BJ (cell line): ENCODE data around the gene RUFY3. TPM values are rescaled to one million over a fixed set of nuclear protein-coding genes. Genes with fewer than 3 reads are reported as not detected.
A peak's percentile ranks its signal among the peaks of the same experiment; 100 is the strongest.
"Not testable (repeated sequence)": the region's sequence is repeated elsewhere in the genome, so short reads cannot be mapped to it uniquely, and the experiment has no call there.

Experiments used
- CTCF ChIA-PET: fragments of 350-600 bp; formaldehyde crosslinking; extraction: SDS; loops from one replicate; lab custom pipeline; 2021; ENCODE audit warnings: antibody characterized with exemption, inconsistent platforms; lab: Yijun Ruan, JAX
- POLR2A ChIA-PET: fragments of 300-600 bp; sonication (Branson Sonifier 250); formaldehyde crosslinking; extraction: SDS; loops from one replicate; lab custom pipeline; 2021; ENCODE audit warnings: antibody characterized with exemption; lab: Charles Lee
- DNase-seq: peaks from one replicate; pipeline ENCODE4 v3.0.0-alpha.2; 2011; ENCODE audit warnings: low read depth
- H3K27me3 ChIP-seq: 2 replicates; pipeline ENCODE4 v1.6.0; 2011; ENCODE audit warnings: low read length; ENCODE audit not compliant: control insufficient read depth, insufficient read depth
- H3K36me3 ChIP-seq: 2 replicates; pipeline ENCODE4 v1.5.1; 2011; ENCODE audit warnings: low read length; ENCODE audit not compliant: control insufficient read depth, insufficient read depth
- H3K4me3 ChIP-seq: 2 replicates; pipeline ENCODE4 v1.5.1; 2011; ENCODE audit warnings: low read depth, mild to moderate bottlenecking, control low read depth, low read length
- CTCF ChIP-seq: IDR thresholded peaks from 2 replicates; pipeline ENCODE4 v1.5.1; 2011; ENCODE audit warnings: low read depth, mild to moderate bottlenecking, control low read depth, inconsistent platforms, low read length, moderate library complexity; ENCODE audit not compliant: insufficient read depth
- polyA plus RNA-seq: library from polyadenylated mRNA; depleted of rRNA; stranded (reverse); fragments of >200 nt; gene quantifications from 2 replicates; pipeline ENCODE4 v1.2.3, GENCODE V29; 2011

The RUFY3 gene
- polyA plus RNA-seq, 1 experiment = 22.8 TPM

- ChIA-PET POLR2A (no interaction called here), CTCF (interaction anchor here (0.6 to 0.9 kb wide), 2 partner anchors 22 to 433 kb away, joined by 3 read pairs; no protein-coding TSS in a partner anchor)
- Histone ChIP-seq H3K36me3 (peaks cover 2% of the 10 kb centered on the region; the same call in 1 of the 2 replicates), H3K4me3 (no peak overlapping the region), H3K27me3 (no peaks in the 10 kb centered on the region)
- no peak for TF ChIP-seq CTCF
- no peak for DNase-seq
Measured at GRCh38 chr4:70728091-70728490, 6.3 kb downstream of the RUFY3 start.

GRCh38 chr4:70732878-70733277, 11.1 kb downstream of the RUFY3 start:
- DNase-seq, H3K27me3 ChIP-seq, H3K36me3 ChIP-seq, H3K4me3 ChIP-seq, POLR2A ChIA-PET: not testable (repeated sequence)
- CTCF ChIA-PET = interaction anchor here (0.6 kb wide), 1 partner anchor 45 kb away, joined by 3 read pairs; the partner anchor contains the start of gene UTP3

DNA sequence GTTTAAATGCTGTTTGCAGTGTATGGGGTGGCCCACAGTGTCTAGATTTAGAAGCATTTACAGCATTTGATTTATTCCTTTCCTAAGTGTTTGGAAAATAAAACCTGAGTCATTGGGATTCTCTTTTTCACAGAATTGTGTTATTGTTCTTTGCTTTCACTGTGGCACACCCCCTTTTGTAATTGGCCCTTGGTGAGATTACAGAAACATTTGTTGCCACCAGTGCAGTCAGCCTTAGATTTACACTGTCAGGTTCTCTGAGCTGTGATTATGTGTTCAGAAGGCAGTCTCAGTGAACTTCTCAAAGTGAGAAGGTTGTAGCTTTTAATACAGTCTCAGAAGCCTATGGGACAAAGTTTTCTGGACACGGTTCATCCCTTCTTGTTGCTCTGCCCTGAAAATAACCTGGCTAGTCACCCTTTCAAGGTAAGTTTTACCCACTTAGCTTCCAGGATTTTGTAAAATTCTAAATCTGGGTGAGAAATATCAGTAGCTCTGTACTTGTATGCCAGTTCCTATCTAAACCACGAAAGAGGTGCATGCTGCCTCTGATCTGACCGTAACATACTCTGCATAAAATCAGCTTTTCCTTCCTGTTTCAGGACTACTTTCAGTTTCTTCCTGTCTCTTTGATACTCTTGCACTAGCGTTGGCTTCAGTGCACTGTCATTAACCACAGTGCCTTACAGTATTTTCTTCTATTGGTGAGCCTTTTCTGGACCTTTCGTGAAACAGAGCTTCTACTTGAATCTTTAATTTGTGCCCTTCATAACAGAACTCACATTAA, 12.6 kb downstream of the RUFY3 start:
- POLR2A ChIA-PET = interaction anchor here (0.8 kb wide), 1 partner anchor 12 kb away, joined by 3 read pairs; no protein-coding TSS in a partner anchor
- peak; percentile 6 for DNase-seq
- Histone ChIP-seq H3K36me3 (no peaks in the 10 kb centered on the region), H3K4me3 (peak overlapping the region; percentile 31), H3K27me3 (no peaks in the 10 kb centered on the region)
- no peak for TF ChIP-seq CTCF
- CTCF ChIA-PET = interaction anchor here (1.0 to 1.7 kb wide), 5 partner anchors 8 to 29 kb away, joined by 3 to 5 read pairs (median 4); no protein-coding TSS in a partner anchor

DNA sequence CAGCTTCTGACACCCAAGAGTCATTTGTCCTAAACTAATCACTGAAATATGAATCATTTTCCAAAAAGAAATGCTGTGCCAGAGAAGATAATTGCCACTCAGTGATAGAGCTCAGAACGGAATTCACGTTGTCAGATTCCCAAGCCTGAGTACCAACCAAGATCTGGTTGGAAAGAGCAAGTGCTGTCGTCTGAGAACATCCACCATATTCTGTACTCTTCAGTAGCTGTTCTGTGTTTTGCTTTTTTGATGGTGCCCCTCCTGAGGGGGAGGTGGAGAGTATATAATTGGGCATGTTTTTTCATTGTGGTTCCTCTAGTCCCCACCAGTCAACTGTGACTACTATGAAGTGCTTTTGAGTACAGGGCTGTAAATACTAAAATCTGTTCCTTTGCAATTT, 13.2 kb downstream of the RUFY3 start:
- DNase-seq = no peak
- Histone ChIP-seq H3K36me3 (no peaks in the 10 kb centered on the region), H3K27me3 (no peaks in the 10 kb centered on the region), H3K4me3 (peak overlapping the region; percentile 31)
- no peak for TF ChIP-seq CTCF
- ChIA-PET CTCF (interaction anchor here (0.9 to 1.7 kb wide), 4 partner anchors 9 to 68 kb away, joined by 3 to 5 read pairs (median 4); no protein-coding TSS in a partner anchor), POLR2A (interaction anchor here (0.8 kb wide), 1 partner anchor 11 kb away, joined by 3 read pairs; no protein-coding TSS in a partner anchor)

DNA sequence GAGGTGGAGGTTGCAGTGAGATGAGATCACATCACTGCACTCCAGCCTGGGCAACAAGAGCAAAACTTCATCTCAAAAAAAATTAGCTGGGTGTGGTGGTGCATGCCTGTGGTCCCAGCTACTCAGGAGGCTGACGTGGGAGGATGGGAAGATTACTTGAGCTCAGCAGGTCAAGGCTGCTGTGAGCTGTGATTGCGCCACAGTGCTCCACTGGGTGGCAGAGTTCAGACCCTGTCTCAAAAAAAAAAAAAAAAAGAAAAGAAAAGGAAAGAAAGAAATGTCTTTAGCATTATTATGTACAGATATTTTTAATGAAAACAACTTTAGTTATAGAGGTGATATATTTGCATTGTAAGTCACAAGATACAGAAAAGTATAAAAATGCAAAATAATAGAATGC, 14.2 kb downstream of the RUFY3 start:
- CTCF ChIA-PET = interaction anchor here (0.7 to 1.2 kb wide), 3 partner anchors 69 to 385 kb away, joined by 3 to 4 read pairs (median 3); no protein-coding TSS in a partner anchor
- H3K36me3 ChIP-seq, H3K4me3 ChIP-seq, POLR2A ChIA-PET, H3K27me3 ChIP-seq: not testable (repeated sequence)
- peak; percentile 7 for DNase-seq

GRCh38 chr4:70737006-70737405, 15.2 kb downstream of the RUFY3 start:
- H3K27me3 ChIP-seq = no peaks in the 10 kb centered on the region
- H3K4me3 ChIP-seq = no peak overlapping the region
- no peaks in the 10 kb centered on the region for H3K36me3 ChIP-seq
- no peak for TF ChIP-seq CTCF
- ChIA-PET POLR2A (no interaction called here), CTCF (interaction anchor here (1.2 to 1.3 kb wide), 2 partner anchors 85 to 98 kb away, joined by 3 to 6 read pairs; no protein-coding TSS in a partner anchor)
- DNase-seq = no peak
